GM18505 (cell line): Measurements from ENCODE around the gene EPN3.

ENCODE experiments used
- ATAC-seq: cut with Tn5 transposase; IDR thresholded peaks from one replicate; pipeline ENCODE4 v1.9.1; 2021; ENCODE audit not compliant: unreplicated experiment
- POLR2A ChIP-seq: IDR thresholded peaks from 4 replicates; pipeline ENCODE4 v1.6.1; 2011; ENCODE audit warnings: borderline replicate concordance; ENCODE audit not compliant: insufficient read depth, insufficient read length; ENCODE audit errors: extremely low read depth

The EPN3 gene

DNA sequence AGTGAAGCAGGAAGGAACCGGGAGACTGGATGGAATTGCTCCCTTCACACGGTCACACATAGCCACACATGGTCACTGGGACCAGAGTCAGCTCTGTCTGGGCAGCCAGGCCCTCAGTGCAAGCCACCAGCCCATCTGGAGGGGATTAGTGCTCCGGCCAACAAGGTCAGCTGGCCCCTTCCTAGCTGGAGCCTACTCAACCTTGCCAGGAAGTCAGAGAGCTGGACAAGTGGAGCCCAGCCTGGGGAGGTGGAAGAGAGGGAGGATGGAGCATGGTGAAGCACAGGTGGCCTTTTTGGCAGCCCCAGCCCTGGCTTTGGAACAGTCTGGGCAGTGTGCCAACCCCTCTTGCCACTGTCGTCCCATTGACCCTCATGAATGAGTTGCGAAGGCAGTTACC, 24.3 kb downstream of the EPN3 start:
- no peak for ATAC-seq
- no peak for TF ChIP-seq POLR2A

GRCh38 chr17:50557630-50558029, 25.1 kb downstream of the EPN3 start:
- no peak for ATAC-seq
- TF ChIP-seq POLR2A, result no peak

DNA sequence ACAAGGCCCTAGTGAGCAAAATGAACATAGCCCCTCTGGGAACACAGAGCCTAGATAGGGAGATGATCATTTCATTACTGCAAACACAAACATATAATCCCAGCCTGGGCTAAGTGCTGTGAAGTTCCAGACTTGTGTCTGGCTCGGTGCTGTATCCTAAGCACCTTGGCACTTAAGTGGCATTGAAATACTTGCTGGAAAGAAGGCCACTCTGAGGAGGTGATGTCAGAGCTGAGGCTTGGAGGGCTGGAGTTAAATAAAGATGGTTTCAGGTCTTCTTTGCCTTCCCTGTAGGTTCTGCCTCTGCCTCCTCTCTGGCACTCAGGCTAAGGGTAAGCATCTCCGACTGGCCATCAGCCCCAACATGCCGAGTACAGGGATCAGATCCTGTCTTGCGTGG, 25.6 kb downstream of the EPN3 start:
- TF ChIP-seq POLR2A, result no peak
- no peak for ATAC-seq

GRCh38 chr17:50558581-50558940, 26.0 kb downstream of the EPN3 start:
- no peak for ATAC-seq
- TF ChIP-seq POLR2A, result no peak

GRCh38 chr17:50558941-50559614, 26.5 kb downstream of the EPN3 start:
- no peak for TF ChIP-seq POLR2A
- ATAC-seq, result no peak

GRCh38 chr17:50559674-50560184, 27.2 kb downstream of the EPN3 start:
- no peak for ATAC-seq
- no peak for TF ChIP-seq POLR2A

DNA sequence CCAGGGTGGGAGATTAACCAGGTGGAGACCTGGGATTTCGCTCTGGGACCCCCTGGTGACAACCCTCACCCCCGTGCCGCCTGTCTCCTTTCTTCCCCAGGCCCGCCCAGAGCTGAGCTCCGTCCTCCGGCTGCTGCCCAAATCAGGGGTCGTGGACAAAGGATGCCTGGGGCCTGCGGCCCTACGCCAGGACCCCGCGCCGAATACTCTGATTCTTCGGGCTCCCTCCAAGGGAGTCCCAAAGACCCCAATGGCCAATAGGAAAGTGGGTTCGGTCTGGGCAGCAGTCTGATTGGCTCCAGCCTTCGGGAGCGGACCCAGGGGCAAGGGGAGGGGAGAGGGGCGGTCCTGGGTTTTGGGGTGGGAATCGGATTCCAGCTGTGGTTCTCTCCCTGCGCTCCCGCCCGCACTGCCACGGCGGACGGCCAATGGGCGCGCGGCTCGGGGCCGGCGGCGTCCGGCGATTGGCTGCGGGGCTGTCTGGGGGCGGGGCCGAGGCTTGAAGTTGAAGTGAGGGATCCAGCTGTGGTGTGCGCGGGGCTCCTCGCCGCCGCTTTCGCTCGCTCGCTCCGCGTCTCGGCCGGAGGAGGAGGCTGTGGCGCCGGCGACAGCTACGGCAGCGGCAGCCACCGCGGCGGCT, 27.8 kb downstream of the EPN3 start, which contains the start of gene CACNA1G:
Gene CACNA1G (plus strand): TSS at position 531 of the 640 bp plus-strand sequence. CDS start 745 bp downstream, outside the sequence.
- TF ChIP-seq POLR2A, result no peak
- peak; percentile 87 for ATAC-seq

DNA sequence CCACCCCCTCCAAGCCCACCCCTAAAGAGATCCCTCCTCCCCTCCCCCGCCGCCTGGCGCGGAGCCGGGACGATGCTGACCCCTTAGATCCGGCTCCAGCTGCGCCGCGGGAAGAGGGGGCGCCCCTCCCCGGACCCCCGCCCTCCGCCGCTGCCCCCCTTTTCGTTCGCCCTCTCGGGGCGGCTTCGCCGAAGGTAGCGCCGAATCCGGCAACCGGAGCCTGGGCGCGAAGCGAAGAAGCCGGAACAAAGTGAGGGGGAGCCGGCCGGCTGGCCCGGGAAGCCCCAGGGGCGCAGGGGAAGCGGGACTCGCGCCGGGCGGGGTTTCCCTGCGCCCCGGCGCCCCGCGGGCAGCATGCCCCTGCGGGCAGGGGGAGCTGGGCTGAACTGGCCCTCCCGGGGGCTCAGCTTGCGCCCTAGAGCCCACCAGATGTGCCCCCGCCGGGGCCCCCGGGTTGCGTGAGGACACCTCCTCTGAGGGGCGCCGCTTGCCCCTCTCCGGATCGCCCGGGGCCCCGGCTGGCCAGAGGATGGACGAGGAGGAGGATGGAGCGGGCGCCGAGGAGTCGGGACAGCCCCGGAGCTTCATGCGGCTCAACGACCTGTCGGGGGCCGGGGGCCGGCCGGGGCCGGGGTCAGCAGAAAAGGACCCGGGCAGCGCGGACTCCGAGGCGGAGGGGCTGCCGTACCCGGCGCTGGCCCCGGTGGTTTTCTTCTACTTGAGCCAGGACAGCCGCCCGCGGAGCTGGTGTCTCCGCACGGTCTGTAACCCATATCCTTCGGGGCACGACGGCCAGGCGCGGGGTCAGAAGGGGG, 28.6 kb downstream of the EPN3 start:
- no peak for TF ChIP-seq POLR2A
- ATAC-seq, result no peak

GRCh38 chr17:50561746-50562141, 29.2 kb downstream of the EPN3 start:
- ATAC-seq, result no peak
- TF ChIP-seq POLR2A, result no peak

GRCh38 chr17:50562242-50563091, 29.9 kb downstream of the EPN3 start:
- ATAC-seq, result no peak
- TF ChIP-seq POLR2A, result no peak

GRCh38 chr17:50563092-50563511, 30.6 kb downstream of the EPN3 start:
- no peak for ATAC-seq
- no peak for TF ChIP-seq POLR2A

- no peak for TF ChIP-seq POLR2A
- no peak for ATAC-seq
Measured at GRCh38 chr17:50564916-50565315, 32.4 kb downstream of the EPN3 start.

GRCh38 chr17:50565402-50566350, 33.1 kb downstream of the EPN3 start:
- TF ChIP-seq POLR2A, result no peak
- ATAC-seq, result no peak
